GM23338 (cell line): Measurements from ENCODE around the gene N4BP2. TPM values are rescaled to one million over a fixed set of nuclear protein-coding genes. Genes with fewer than 3 reads are reported as not detected.

Experiments used
- ATAC-seq: fragments of 200-7000 bp; cut with Tn5 transposase; 3 replicates; pipeline ENCODE4 v1.9.1; 2020
- DNase-seq: peaks from one replicate; pipeline ENCODE4 v3.0.0-alpha.2; 2015; ENCODE audit warnings: low spot score
- H2AFZ ChIP-seq: fragments of 200-600 bp; sonication (generic); 2 replicates; pipeline ENCODE4 v1.8.0; 2016; ENCODE audit warnings: antibody characterized with exemption, mild to moderate bottlenecking, moderate library complexity
- H3F3A ChIP-seq: fragments of 200-600 bp; sonication (generic); replicated peaks from 2 replicates; pipeline ENCODE4 v1.8.0; 2017; ENCODE audit warnings: antibody characterized with exemption, mixed run types, low read depth
- H3K27ac ChIP-seq: fragments of 200-600 bp; sonication (generic); 2 replicates; pipeline ENCODE4 v1.6.1; 2016; ENCODE audit warnings: low read depth
- H3K27me3 ChIP-seq: fragments of 200-600 bp; sonication (generic); 2 replicates; pipeline ENCODE4 v1.8.0; 2016; ENCODE audit warnings: mild to moderate bottlenecking, mixed run types, moderate library complexity; ENCODE audit not compliant: insufficient read depth
- H3K36me3 ChIP-seq: fragments of 200-600 bp; sonication (generic); 2 replicates; pipeline ENCODE4 v1.8.0; 2016; ENCODE audit warnings: mild to moderate bottlenecking; ENCODE audit not compliant: insufficient read depth
- H3K4me1 ChIP-seq: fragments of 200-600 bp; sonication (generic); 2 replicates; pipeline ENCODE4 v1.8.0; 2016; ENCODE audit warnings: mild to moderate bottlenecking, moderate library complexity; ENCODE audit not compliant: insufficient read depth
- H3K4me2 ChIP-seq: fragments of 200-600 bp; sonication (generic); 2 replicates; pipeline ENCODE4 v1.7.1; 2017; ENCODE audit warnings: mixed run types
- H3K4me3 ChIP-seq: fragments of 200-600 bp; sonication (generic); 2 replicates; pipeline ENCODE4 v1.6.1; 2016; ENCODE audit warnings: mixed run types
- H3K79me2 ChIP-seq: fragments of 200-600 bp; sonication (generic); replicated peaks from 2 replicates; pipeline ENCODE4 v1.8.0; 2017; ENCODE audit warnings: mild to moderate bottlenecking; ENCODE audit not compliant: insufficient read depth
- H3K9me2 ChIP-seq: fragments of 200-600 bp; sonication (generic); 2 replicates; pipeline ENCODE4 v1.8.0; 2017; ENCODE audit not compliant: insufficient read depth
- H4K20me1 ChIP-seq: fragments of 200-600 bp; sonication (generic); replicated peaks from 2 replicates; pipeline ENCODE4 v1.8.0; 2017; ENCODE audit warnings: mild to moderate bottlenecking; ENCODE audit not compliant: insufficient read depth
- H3K27ac Mint-ChIP-seq: 2 replicates; pipeline ENCODE4 v1.8.0; 2020; ENCODE audit warnings: inconsistent platforms, mild to moderate bottlenecking, moderate library complexity, mixed read lengths
- H3K27me3 Mint-ChIP-seq: 3 replicates; pipeline ENCODE4 v1.8.0; 2022; ENCODE audit warnings: low read depth, mild to moderate bottlenecking, moderate library complexity, mixed read lengths, inconsistent platforms; ENCODE audit not compliant: insufficient read depth, poor library complexity
- H3K36me3 Mint-ChIP-seq: 3 replicates; pipeline ENCODE4 v1.8.0; 2021; ENCODE audit warnings: low read depth, mild to moderate bottlenecking, inconsistent platforms, moderate library complexity, mixed read lengths
- H3K4me1 Mint-ChIP-seq: 3 replicates; pipeline ENCODE4 v1.8.0; 2020; ENCODE audit warnings: mild to moderate bottlenecking, inconsistent platforms, mixed read lengths
- H3K4me3 Mint-ChIP-seq: 3 replicates; pipeline ENCODE4 v1.8.0; 2021; ENCODE audit warnings: moderate library complexity, mild to moderate bottlenecking, inconsistent platforms, mixed read lengths
- H3K9me3 Mint-ChIP-seq: 3 replicates; pipeline ENCODE4 v1.8.0; 2020; ENCODE audit warnings: moderate library complexity, mild to moderate bottlenecking, inconsistent platforms, mixed read lengths
- CREB1 ChIP-seq: fragments of 250-450 bp; sonication (Bioruptor Pico); IDR thresholded peaks from 2 replicates; pipeline ENCODE4 v1.5.0; 2020; ENCODE audit warnings: low read depth, mild to moderate bottlenecking, moderate library complexity
- CTCF ChIP-seq, 2 experiments: fragments of 200-600 bp in 1 of 2; sonication (generic) in 1 of 2; conservative IDR thresholded peaks; 2 replicates each; pipeline versions ENCODE4 v1.5.1 to v1.6.1; 2016 to 2017; ENCODE audit warnings: antibody characterized with exemption in 2 of 2, low read depth in 2 of 2, mild to moderate bottlenecking in 2 of 2, moderate library complexity in 1 of 2
- ETS1 ChIP-seq: IDR thresholded peaks from 2 replicates; pipeline ENCODE4 v1.6.1; 2016; ENCODE audit warnings: antibody characterized with exemption
- EZH2 ChIP-seq: fragments of 200-600 bp; sonication (generic); IDR thresholded peaks from one replicate; pipeline ENCODE4 v1.8.0; 2017; ENCODE audit warnings: antibody characterized with exemption, mild to moderate bottlenecking, low read depth; ENCODE audit not compliant: unreplicated experiment
- EZH2phosphoT487 ChIP-seq: fragments of 200-600 bp; sonication (generic); IDR thresholded peaks from one replicate; pipeline ENCODE4 v1.8.1; 2018; ENCODE audit warnings: antibody characterized with exemption; ENCODE audit not compliant: unreplicated experiment
- JUNB ChIP-seq: IDR thresholded peaks from one replicate; pipeline ENCODE4 v1.6.1; 2016; ENCODE audit warnings: antibody characterized with exemption; ENCODE audit not compliant: unreplicated experiment
- POLR2AphosphoS5 ChIP-seq: IDR thresholded peaks from 2 replicates; pipeline ENCODE4 v1.6.1; 2016; ENCODE audit warnings: antibody characterized with exemption, low read depth
- REST ChIP-seq: IDR thresholded peaks from one replicate; pipeline ENCODE4 v1.6.1; 2018; ENCODE audit warnings: antibody characterized with exemption; ENCODE audit not compliant: unreplicated experiment
- STAT1 ChIP-seq: IDR thresholded peaks from one replicate; pipeline ENCODE4 v1.6.1; 2016; ENCODE audit warnings: antibody characterized with exemption; ENCODE audit not compliant: unreplicated experiment
- ZNF114 ChIP-seq: fragments of 250-450 bp; sonication (Bioruptor Pico); IDR thresholded peaks from 2 replicates; pipeline ENCODE4 v1.5.0; 2020; ENCODE audit warnings: mild to moderate bottlenecking, moderate library complexity
- ZNF331 ChIP-seq: fragments of 250-450 bp; sonication (Bioruptor Pico); IDR thresholded peaks from 2 replicates; pipeline ENCODE4 v1.5.0; 2020; ENCODE audit warnings: low read depth, mild to moderate bottlenecking, moderate library complexity
- ZNF462 ChIP-seq: fragments of 250-450 bp; sonication (Bioruptor Pico); IDR thresholded peaks from 2 replicates; pipeline ENCODE4 v1.5.0; 2020; ENCODE audit warnings: mild to moderate bottlenecking, moderate library complexity
- polyA plus RNA-seq: library from polyadenylated mRNA; unstranded; fragments of >200 nt; fragmentation: Nextera tagmentation; extraction: Ambion mirVana; gene quantifications from 2 replicates; pipeline ENCODE4 v1.2.1, GENCODE V29; 2016
- total RNA-seq: library from RNA; depleted of rRNA; stranded (reverse); fragments of >200 nt; shearing (Covaris generic); gene quantifications from 2 replicates; pipeline ENCODE4 v1.2.3, GENCODE V29; 2014

Gene N4BP2
- total and polyA plus RNA-seq, 2 experiments from 2014 or later = 25.6 to 46.3 TPM

GRCh38 chr4:40056716-40057585 is at the start of gene N4BP2 (continued):
- TF ChIP-seq CREB1 (CRISPR knock-in tag) = peak; percentile 30; the same call in 1 of the 2 replicates

- H3K9me2 ChIP-seq = no peaks in the 10 kb centered on the region
- no peaks in the 10 kb centered on the region for H3K4me1 ChIP-seq
- Mint-ChIP-seq H3K4me1 (no peaks in the 10 kb centered on the region), H3K9me3 (no peaks in the 10 kb centered on the region), H3K27ac (no peak overlapping the region), H3K36me3 (no peaks in the 10 kb centered on the region), H3K4me3 (no peak overlapping the region), H3K27me3 (peaks cover 3% of the 10 kb centered on the region)
- no peak overlapping the region for H3K4me3 ChIP-seq
- DNase-seq (no peak), ATAC-seq (no peak)
- no peaks in the 10 kb centered on the region for H3K27me3 ChIP-seq
- H3K27ac ChIP-seq = no peak overlapping the region
- no peak overlapping the region for H2AFZ ChIP-seq
- H3F3A ChIP-seq = no peaks in the 10 kb centered on the region
- H3K36me3 ChIP-seq = no peaks in the 10 kb centered on the region
- no peaks in the 10 kb centered on the region for H4K20me1 ChIP-seq
- no peaks in the 10 kb centered on the region for H3K79me2 ChIP-seq
- no peak overlapping the region for H3K4me2 ChIP-seq
- TF ChIP-seq JUNB (no peak), CREB1 (CRISPR knock-in tag) (no peak), CTCF (conservative IDR thresholded peaks at IDR 0.05; ENCODE audit: low read depth in 2 of 2) (no peak), POLR2AphosphoS5 (no peak), ZNF331 (CRISPR knock-in tag) (no peak), STAT1 (no peak), EZH2 (no peak), EZH2phosphoT487 (no peak), ZNF462 (CRISPR knock-in tag) (no peak), ZNF114 (CRISPR knock-in tag) (no peak), REST (no peak), ETS1 (no peak)
Measured at GRCh38 chr4:40016007-40016406, 40.6 kb upstream of the N4BP2 start.
